HUES64 (cell line): Measurements from ENCODE around the gene PDE8B.

Source experiments
- H3K27ac ChIP-seq: 2 replicates; pipeline ENCODE4 v1.7.0; 2013; ENCODE audit warnings: low read depth, low read length, inconsistent platforms
- H3K27me3 ChIP-seq: 2 replicates; pipeline ENCODE4 v1.6.1; 2013; ENCODE audit warnings: mild to moderate bottlenecking, low read length; ENCODE audit not compliant: insufficient read depth
- H3K36me3 ChIP-seq: 2 replicates; pipeline ENCODE4 v1.6.1; 2013; ENCODE audit warnings: mild to moderate bottlenecking, low read length; ENCODE audit not compliant: insufficient read depth
- H3K4me1 ChIP-seq: 2 replicates; pipeline ENCODE4 v1.6.1; 2013; ENCODE audit warnings: mild to moderate bottlenecking, low read length, moderate library complexity; ENCODE audit not compliant: insufficient read depth
- H3K4me3 ChIP-seq: 2 replicates; pipeline ENCODE4 v1.5.1; 2013; ENCODE audit warnings: mild to moderate bottlenecking, low read length, moderate library complexity
- H3K9ac ChIP-seq: 2 replicates; pipeline ENCODE4 v1.6.1; 2013; ENCODE audit warnings: mild to moderate bottlenecking, low read depth, low read length
- H3K9me3 ChIP-seq: 2 replicates; pipeline ENCODE4 v1.6.1; 2013; ENCODE audit warnings: low read depth, low read length; ENCODE audit not compliant: insufficient read depth
- WGBS: fragments of 150-250, 120-280 bp; methylation state at CpG from one replicate; pipeline ENCODE4 v1.1.7; 2013; ENCODE audit warnings: missing lambda C conversion rate; 5-methylcytosine and 5-hydroxymethylcytosine counted together

The PDE8B gene

DNA sequence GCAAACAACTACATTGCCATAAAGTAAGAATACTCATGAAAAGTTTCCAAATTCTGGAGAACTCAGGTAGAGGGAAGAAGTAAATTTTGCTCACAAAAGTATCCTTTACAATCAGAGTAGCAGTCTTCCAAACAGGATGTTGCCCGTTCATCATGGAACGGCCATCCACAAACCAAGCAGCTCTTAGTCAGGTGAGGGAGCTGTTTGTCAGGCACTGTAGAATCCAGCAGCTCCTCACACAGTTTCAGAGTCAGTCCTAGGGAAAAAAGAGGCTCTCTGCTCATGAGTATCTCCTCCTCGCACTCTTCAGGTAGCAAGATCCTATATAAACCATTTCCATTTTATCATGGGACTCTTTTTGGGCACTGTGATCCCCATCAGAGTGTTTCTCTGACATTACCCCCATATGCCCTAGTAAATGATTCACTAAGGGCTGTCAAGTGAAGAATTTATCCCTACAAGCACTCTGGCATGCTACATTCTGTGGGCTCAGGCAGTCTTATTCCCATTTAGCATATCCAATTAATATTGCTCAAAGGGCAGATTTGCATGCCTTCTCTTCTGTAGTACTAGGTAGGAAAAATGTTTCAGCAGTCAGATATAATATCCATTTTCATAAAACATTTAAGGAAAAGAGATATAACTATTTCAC, 183.7 kb downstream of the PDE8B start:
- Histone ChIP-seq H3K9me3 (no peaks in the 10 kb centered on the region), H3K27ac (no peak overlapping the region), H3K9ac (no peak overlapping the region), H3K4me3 (no peak overlapping the region), H3K36me3 (no peaks in the 10 kb centered on the region), H3K4me1 (peaks cover 7% of the 10 kb centered on the region; the same call in 1 of the 2 replicates), H3K27me3 (no peaks in the 10 kb centered on the region)
- 83% methylated on average over 3 of the region's 3 CpGs for WGBS

DNA sequence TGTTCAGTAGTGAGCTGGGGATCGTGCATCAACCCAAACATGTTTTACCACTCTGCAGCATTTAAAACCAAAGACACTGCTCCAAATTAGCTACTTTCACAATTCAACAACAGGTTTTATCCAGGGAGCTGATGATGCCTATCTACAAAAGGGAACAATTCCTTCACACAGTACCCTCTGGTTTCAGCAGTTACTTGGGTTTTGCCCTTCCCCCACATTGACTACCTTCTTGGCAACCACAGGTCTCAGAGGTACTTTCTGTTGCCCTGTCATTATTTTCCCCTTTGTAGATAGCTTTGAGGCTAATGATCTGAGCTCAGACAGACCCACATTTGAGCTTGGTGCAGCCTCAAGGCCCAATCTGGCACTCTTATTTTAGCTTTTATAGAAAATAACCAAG, 185.5 kb downstream of the PDE8B start:
- no peak overlapping the region for H3K9ac ChIP-seq
- H3K9me3 ChIP-seq, result no peaks in the 10 kb centered on the region
- 92% methylated on average over 1 of the region's 1 CpG for WGBS
- peaks cover 7% of the 10 kb centered on the region; the same call in 1 of the 2 replicates for H3K4me1 ChIP-seq
- no peak overlapping the region for H3K27ac ChIP-seq
- H3K36me3 ChIP-seq, result no peaks in the 10 kb centered on the region
- H3K4me3 ChIP-seq, result no peak overlapping the region
- H3K27me3 ChIP-seq, result no peaks in the 10 kb centered on the region

DNA sequence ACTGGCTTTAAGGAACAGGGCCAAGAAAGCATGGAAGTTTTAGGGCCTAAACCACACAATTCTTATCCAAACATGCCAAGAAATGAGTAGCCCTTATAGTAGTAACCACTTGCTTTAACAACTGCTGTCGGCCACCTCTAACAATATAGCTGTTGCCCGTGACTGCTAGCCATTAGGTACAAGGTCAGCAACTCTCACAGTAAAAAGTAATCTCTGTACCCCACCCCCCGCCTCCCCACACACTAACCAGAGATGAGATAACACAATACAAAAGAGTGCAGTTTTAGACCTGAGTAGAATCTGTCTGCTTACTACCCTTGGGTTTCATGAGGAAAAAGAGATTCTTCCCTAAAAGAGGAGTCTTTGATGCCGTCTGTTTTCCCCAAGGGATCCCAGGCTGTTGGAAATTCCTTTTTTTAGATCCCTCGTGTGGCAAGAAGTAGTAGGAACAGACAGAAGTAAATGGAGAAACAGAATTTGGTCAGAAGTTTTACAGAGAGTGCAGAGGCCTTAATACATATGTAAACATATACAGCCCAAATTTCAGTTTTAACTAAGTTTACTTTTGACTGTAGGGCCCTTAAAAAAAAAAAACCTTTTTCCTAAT, 187.3 kb downstream of the PDE8B start:
- no peak overlapping the region for H3K27ac ChIP-seq
- H3K36me3 ChIP-seq, result no peaks in the 10 kb centered on the region
- H3K27me3 ChIP-seq, result no peaks in the 10 kb centered on the region
- H3K4me3 ChIP-seq, result no peak overlapping the region
- no peaks in the 10 kb centered on the region for H3K9me3 ChIP-seq
- peaks cover 7% of the 10 kb centered on the region; the same call in 1 of the 2 replicates for H3K4me1 ChIP-seq
- H3K9ac ChIP-seq, result no peak overlapping the region
- WGBS, result 88% methylated on average over 5 of the region's 5 CpGs

DNA sequence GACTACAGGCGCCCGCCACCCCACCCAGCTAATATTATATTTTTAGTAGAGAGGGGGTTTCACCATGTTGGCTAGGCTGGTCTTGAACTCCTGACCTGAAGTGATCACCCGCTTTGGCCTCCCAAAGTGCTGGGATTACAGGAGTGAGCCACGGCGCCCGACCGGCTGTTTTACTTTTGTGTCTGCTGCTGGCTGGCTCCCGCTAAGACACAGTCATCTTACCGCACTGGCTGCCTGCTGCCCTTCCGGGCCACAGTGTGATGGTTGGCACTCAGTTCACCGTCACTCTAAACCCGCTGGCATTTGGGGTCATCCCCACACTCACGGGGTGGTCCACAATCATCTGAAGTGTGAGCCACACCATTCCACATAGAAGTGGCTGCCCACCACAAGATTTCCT, 188.0 kb downstream of the PDE8B start:
- H3K27ac ChIP-seq, result no peak overlapping the region
- peaks cover 7% of the 10 kb centered on the region; the same call in 1 of the 2 replicates for H3K4me1 ChIP-seq
- H3K4me3 ChIP-seq, result no peak overlapping the region
- no peaks in the 10 kb centered on the region for H3K9me3 ChIP-seq
- WGBS, result 95% methylated on average over 11 of the region's 13 CpGs
- H3K9ac ChIP-seq, result no peak overlapping the region
- H3K36me3 ChIP-seq, result no peaks in the 10 kb centered on the region
- no peaks in the 10 kb centered on the region for H3K27me3 ChIP-seq

DNA sequence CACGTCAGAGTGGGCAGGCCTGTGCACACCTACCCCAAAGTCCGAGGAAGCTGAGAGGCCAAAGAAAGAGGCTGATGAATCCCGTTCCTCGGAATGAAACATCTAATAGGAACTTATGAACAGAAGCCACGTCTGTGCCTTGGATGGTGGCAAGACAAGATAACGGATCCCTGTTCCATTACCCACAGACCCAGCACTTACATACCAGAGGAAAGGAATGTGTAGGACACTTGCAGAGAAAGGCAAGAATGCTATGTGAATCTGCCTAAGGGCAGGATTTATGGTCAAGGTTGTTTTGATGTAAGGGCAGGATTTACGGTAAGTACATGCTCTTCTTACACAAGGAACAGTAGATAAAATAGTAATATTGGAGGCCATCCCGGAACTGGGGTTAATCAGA, 188.4 kb downstream of the PDE8B start:
- H3K4me1 ChIP-seq, result peaks cover 7% of the 10 kb centered on the region; the same call in 1 of the 2 replicates
- no peak overlapping the region for H3K4me3 ChIP-seq
- H3K9me3 ChIP-seq, result no peaks in the 10 kb centered on the region
- H3K36me3 ChIP-seq, result no peaks in the 10 kb centered on the region
- H3K9ac ChIP-seq, result no peak overlapping the region
- WGBS, result 90% methylated on average over 8 of the region's 8 CpGs
- H3K27me3 ChIP-seq, result no peaks in the 10 kb centered on the region
- no peak overlapping the region for H3K27ac ChIP-seq

DNA sequence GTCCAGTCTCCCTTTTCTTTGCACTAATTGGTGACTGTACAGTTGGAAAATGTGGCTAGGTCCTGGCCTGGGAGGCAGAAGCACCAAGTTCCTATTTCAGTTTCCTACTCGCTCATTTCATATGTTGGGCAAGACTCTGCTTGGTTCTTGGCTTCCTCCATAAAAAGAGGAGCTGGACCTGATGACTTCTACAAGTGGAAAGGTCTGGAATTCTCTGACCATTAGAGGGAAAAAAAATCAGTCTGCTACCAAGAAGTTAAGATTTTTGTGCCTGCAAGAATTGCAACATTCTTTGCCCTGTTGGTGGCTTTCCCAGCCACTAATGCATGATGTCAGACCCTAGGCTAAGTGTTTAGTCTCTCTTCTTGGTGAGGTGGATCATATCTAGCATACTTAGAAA, 190.2 kb downstream of the PDE8B start:
- 100% methylated on average over 1 of the region's 1 CpG for WGBS
- Histone ChIP-seq H3K4me1 (peaks cover 7% of the 10 kb centered on the region; the same call in 1 of the 2 replicates), H3K27me3 (no peaks in the 10 kb centered on the region), H3K27ac (no peak overlapping the region), H3K4me3 (no peak overlapping the region), H3K36me3 (no peaks in the 10 kb centered on the region), H3K9me3 (no peaks in the 10 kb centered on the region), H3K9ac (no peak overlapping the region)

DNA sequence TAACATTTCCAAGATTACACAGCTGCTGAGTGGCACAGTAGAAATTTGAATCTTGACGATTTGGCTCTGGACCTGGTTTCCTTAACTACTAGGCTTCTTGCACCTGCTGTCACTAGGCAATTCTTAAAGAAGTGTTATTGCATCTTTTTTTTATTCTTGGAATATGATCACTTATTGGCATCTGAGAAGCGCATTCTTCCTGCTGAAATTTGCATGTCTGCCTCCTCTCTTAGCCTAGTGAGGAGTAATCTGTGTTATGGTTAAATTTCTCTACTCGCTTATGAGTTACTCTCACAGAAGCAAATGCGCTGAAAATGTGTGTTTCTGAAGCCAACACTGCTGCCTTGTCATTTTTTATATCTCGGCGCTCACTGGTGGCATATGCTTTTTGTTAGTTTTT, 192.3 kb downstream of the PDE8B start:
- Histone ChIP-seq H3K9me3 (no peaks in the 10 kb centered on the region), H3K27me3 (no peaks in the 10 kb centered on the region), H3K4me1 (no peaks in the 10 kb centered on the region), H3K4me3 (no peak overlapping the region), H3K36me3 (no peaks in the 10 kb centered on the region), H3K27ac (no peak overlapping the region), H3K9ac (no peak overlapping the region)
- 93% methylated on average over 6 of the region's 6 CpGs for WGBS

DNA sequence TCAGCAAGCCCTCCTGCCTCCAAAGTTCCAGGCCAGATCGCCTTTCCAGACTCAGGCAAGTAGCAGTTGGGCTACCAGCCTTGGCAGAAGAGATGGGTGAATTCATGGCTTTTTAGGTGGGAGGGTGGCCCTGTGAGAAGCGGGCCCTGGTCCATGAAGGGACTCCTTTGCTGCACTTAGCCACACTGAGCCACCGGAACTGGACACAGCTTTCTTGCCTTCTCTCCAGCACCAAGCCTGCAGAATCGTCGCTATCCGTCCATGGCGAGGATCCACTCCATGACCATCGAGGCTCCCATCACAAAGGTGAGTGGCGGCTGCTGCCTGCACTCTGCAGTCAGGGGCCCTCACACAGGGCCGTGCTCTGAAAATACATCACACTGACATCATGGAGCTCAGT, 196.7 kb downstream of the PDE8B start:
- Histone ChIP-seq H3K27ac (no peak overlapping the region), H3K9me3 (no peaks in the 10 kb centered on the region), H3K4me1 (no peaks in the 10 kb centered on the region), H3K36me3 (no peaks in the 10 kb centered on the region), H3K27me3 (no peaks in the 10 kb centered on the region), H3K4me3 (no peak overlapping the region), H3K9ac (no peak overlapping the region)
- WGBS, result 95% methylated on average over 10 of the region's 10 CpGs

DNA sequence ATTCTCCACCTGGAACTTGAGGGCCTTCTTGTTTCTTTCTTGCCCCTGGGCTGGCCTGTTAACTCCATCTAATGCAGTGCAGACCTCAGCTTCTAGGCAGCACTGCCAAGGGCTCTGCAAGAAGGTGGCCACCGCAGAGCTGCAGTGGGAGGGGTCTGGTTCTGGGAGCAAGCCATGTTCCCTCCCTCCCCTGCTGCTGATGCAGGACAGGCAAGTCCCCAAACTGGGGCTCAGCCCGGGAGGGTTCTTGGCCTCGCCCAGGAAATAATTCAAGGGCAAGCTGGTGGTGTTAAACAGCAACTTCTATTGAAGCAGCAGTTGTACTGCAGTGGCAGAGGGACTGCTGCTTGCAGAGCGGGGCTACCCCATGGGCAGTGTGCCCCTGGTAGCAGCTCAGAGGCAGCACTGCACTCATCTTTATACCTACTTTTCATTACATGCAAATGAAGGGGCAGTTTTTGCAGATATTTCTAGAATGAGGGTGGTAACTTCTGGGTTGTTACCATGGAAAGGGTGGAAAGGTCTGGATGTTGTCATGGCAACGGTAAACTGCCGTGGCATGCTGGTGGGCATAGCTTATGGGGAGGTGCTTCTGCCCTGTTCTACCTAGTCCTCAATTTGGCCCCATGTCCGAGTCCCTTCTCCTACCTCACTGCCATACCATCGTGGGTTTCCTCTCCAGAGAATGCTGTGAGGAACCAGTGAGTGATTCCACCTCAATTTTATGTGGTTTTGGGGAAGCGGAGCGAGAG, 199.6 kb downstream of the PDE8B start:
- Histone ChIP-seq H3K4me3 (no peak overlapping the region), H3K9ac (no peak overlapping the region), H3K27me3 (no peaks in the 10 kb centered on the region), H3K36me3 (no peaks in the 10 kb centered on the region), H3K4me1 (no peaks in the 10 kb centered on the region), H3K27ac (no peak overlapping the region), H3K9me3 (no peaks in the 10 kb centered on the region)
- WGBS, result 93% methylated on average over 10 of the region's 10 CpGs

DNA sequence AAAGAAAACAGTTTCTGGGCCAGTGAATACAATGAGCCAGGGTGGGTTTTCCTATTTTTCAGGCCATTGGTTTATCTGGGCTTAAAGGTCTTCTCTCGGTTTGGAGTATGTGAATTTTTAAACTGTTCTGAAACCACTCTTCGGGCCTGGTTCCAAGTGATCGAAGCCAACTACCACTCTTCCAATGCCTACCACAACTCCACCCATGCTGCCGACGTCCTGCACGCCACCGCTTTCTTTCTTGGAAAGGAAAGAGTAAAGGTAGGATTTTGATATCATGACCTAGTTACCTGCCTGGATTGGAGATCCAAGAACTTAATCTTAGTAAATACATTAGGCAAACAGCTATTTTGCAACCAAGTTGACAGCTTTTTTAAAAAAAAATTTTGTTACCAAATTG, 202.6 kb downstream of the PDE8B start:
- Histone ChIP-seq H3K4me3 (no peak overlapping the region), H3K4me1 (no peaks in the 10 kb centered on the region), H3K27me3 (no peaks in the 10 kb centered on the region), H3K36me3 (no peaks in the 10 kb centered on the region), H3K27ac (no peak overlapping the region), H3K9me3 (no peaks in the 10 kb centered on the region), H3K9ac (no peak overlapping the region)
- 100% methylated on average over 5 of the region's 7 CpGs for WGBS

DNA sequence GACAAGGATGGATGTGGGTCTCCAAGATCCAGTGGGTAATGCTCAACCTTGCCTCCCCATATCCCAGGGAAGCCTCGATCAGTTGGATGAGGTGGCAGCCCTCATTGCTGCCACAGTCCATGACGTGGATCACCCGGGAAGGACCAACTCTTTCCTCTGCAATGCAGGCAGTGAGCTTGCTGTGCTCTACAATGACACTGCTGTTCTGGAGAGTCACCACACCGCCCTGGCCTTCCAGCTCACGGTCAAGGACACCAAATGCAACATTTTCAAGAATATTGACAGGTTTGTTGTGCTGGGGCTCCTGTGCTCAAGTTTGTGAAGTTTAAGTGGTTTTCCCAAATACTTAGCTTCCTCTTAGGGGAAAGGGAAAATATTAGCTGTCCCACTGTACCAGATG, 207.7 kb downstream of the PDE8B start:
- Histone ChIP-seq H3K4me1 (no peaks in the 10 kb centered on the region), H3K9me3 (0 out of 2 replicates have a peak, but pooled peaks cover 2% of the 10 kb centered on the region), H3K27ac (no peak overlapping the region), H3K36me3 (no peaks in the 10 kb centered on the region), H3K4me3 (no peak overlapping the region), H3K9ac (no peak overlapping the region), H3K27me3 (no peaks in the 10 kb centered on the region)
- 94% methylated on average over 5 of the region's 5 CpGs for WGBS
